Caco-2 (cell line): ENCODE data around the gene C5. TPM values are rescaled to one million over a fixed set of nuclear protein-coding genes. Genes with fewer than 3 reads are reported as not detected.
A peak's percentile ranks its signal among the peaks of the same experiment; 100 is the strongest.

Experiments
- BruUV-seq: library from RNA; stranded (reverse); fragments of 400-500 nt; replicated peaks from 2 replicates; lab custom pipeline; 2021; lab: Mats Ljungman, UMichigan
- CTCF ChIA-PET: fragments of 300-600 bp; sonication (Branson Sonifier 250); formaldehyde crosslinking; loops from one replicate; lab custom pipeline; 2022; ENCODE audit warnings: antibody characterized with exemption; lab: Charles Lee
- POLR2A ChIA-PET: fragments of 300-600 bp; sonication (Branson Sonifier 250); formaldehyde crosslinking; loops from one replicate; lab custom pipeline; 2022; ENCODE audit warnings: antibody characterized with exemption; lab: Charles Lee
- DNase-seq, 2 experiments: peaks; one replicate each; pipeline versions ENCODE4 v3.0.0 to v3.0.0-alpha.2; 2020 to 2022
- H3K27me3 ChIP-seq: replicated peaks from 2 replicates; pipeline ENCODE4 v1.6.0; 2011; ENCODE audit warnings: low read length; ENCODE audit not compliant: control insufficient read depth, insufficient read depth
- H3K36me3 ChIP-seq: 2 replicates; pipeline ENCODE4 v1.5.1; 2011; ENCODE audit warnings: low read length; ENCODE audit not compliant: control insufficient read depth, insufficient read depth
- H3K4me1 ChIP-seq: fragments of 250-450 bp; sonication (Bioruptor Pico); 2 replicates; pipeline ENCODE4 v1.5.1; 2020; ENCODE audit warnings: mild to moderate bottlenecking
- H3K4me3 ChIP-seq: 2 replicates; pipeline ENCODE4 v1.5.1; 2011; ENCODE audit warnings: low read depth, mild to moderate bottlenecking, control low read depth, low read length
- H3K9me3 ChIP-seq: fragments of 250-450 bp; sonication (Bioruptor Pico); 2 replicates; pipeline ENCODE4 v1.5.1; 2020; ENCODE audit warnings: mild to moderate bottlenecking, moderate library complexity
- H3K27ac Mint-ChIP-seq: one replicate; pipeline ENCODE4 v1.8.0; 2022; ENCODE audit warnings: mixed read lengths; ENCODE audit not compliant: unreplicated experiment
- H3K27me3 Mint-ChIP-seq: one replicate; pipeline ENCODE4 v1.8.0; 2022; ENCODE audit warnings: mixed read lengths; ENCODE audit not compliant: insufficient read depth, unreplicated experiment
- H3K36me3 Mint-ChIP-seq: one replicate; pipeline ENCODE4 v1.8.0; 2022; ENCODE audit warnings: mild to moderate bottlenecking, mixed read lengths; ENCODE audit not compliant: insufficient read depth, unreplicated experiment
- H3K4me1 Mint-ChIP-seq: one replicate; pipeline ENCODE4 v1.8.0; 2022; ENCODE audit warnings: low read depth, mixed read lengths; ENCODE audit not compliant: unreplicated experiment
- H3K4me3 Mint-ChIP-seq: one replicate; pipeline ENCODE4 v1.8.0; 2022; ENCODE audit warnings: mild to moderate bottlenecking, moderate library complexity, mixed read lengths; ENCODE audit not compliant: unreplicated experiment
- H3K9me3 Mint-ChIP-seq: one replicate; pipeline ENCODE4 v1.8.0; 2022; ENCODE audit warnings: mixed read lengths; ENCODE audit not compliant: unreplicated experiment
- CTCF ChIP-seq, 2 experiments: fragments of 200-600 bp in 1 of 2; IDR thresholded peaks; 1 replicate in 1 of 2; 2 replicates in 1 of 2; pipeline versions ENCODE4 v1.5.1 to v1.8.0; 2011 to 2022; ENCODE audit warnings: antibody characterized with exemption in 1 of 2, control low read depth in 1 of 2, inconsistent platforms in 1 of 2, low read depth in 1 of 2, low read length in 1 of 2, mild to moderate bottlenecking in 1 of 2, moderate library complexity in 1 of 2; ENCODE audit not compliant: insufficient read depth in 1 of 2, severe bottlenecking in 1 of 2, unreplicated experiment in 1 of 2
- intact Hi-C: fragments of 100-400 bp; cut with micrococcal nuclease; formaldehyde crosslinking; loops from one replicate; pipeline ENCODE4 v1.10.0; 2022; ENCODE audit not compliant: unreplicated experiment
- total RNA-seq: library from RNA; stranded (reverse); gene quantifications from 2 replicates; pipeline ENCODE4 v1.2.3, GENCODE V29; 2022

The C5 gene
- total RNA-seq, 1 experiment from 2014 or later: 14.9 TPM

- Histone ChIP-seq H3K36me3 (no peaks in the 10 kb centered on the region), H3K9me3 (no peaks in the 10 kb centered on the region), H3K4me1 (peaks cover 5% of the 10 kb centered on the region; the same call in 1 of the 2 replicates), H3K4me3 (no peak overlapping the region), H3K27me3 (peaks cover 2% of the 10 kb centered on the region; the same call in 1 of the 2 replicates)
- Mint-ChIP-seq H3K4me3 (no peak overlapping the region), H3K27ac (no peak overlapping the region), H3K27me3 (no peaks in the 10 kb centered on the region), H3K9me3 (no peaks in the 10 kb centered on the region), H3K4me1 (peaks cover 7% of the 10 kb centered on the region), H3K36me3 (no peaks in the 10 kb centered on the region)
- ChIA-PET POLR2A (no interaction called here), CTCF (no interaction called here)
- TF ChIP-seq CTCF (IDR thresholded peaks at IDR 0.05; ENCODE audit: insufficient read depth in 1 of 2, low read depth in 1 of 2, low read length in 1 of 2, severe bottlenecking in 1 of 2, unreplicated experiment in 1 of 2): no peak
- no peak for DNase-seq
- BruUV-seq: no TSS peak
- intact Hi-C loops: no loop called here
These were observed 117.8 kb downstream of the C5 start for GRCh38 chr9:120932086-120932823.

DNA sequence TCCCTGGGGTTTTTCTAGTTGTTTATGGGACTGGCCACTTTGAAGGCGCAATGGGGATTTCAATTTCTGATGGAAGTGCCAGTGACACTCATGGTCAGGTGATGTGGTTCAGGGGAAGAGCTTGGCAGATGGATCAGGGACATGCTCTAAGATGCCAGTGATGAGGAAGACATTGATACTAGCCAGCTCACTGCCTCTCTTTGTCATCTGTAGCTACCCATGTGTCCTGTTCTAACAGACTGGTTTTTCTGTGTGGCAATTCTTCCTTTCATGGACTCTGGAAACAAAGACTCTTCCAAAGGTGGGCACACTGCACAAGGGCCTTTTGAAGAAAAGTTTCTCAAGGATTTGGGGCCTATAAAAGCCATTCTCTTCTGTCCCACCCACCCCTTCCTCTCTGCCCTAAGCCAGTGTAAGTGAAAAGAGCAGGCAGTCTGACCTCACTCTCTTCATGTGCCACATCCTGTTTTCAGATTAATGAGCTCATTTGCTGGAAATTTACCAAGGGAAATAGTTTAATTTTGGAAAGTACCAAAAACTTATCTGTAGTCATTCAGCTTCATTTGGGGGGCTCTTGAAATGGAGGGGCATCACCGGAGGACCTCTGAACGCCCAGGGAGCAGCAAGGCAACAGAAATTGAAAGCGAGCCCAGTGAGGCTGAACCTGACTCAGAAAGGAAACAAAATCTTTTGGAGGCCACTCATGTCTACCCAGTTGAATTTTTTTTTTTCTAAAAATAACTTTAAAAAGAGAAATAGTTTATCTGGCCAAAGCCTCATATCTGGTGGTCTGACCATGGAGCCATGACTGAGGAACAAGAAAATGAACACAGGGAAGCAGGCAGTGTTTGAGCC, 118.6 kb downstream of the C5 start:
- H3K27me3 Mint-ChIP-seq: no peaks in the 10 kb centered on the region
- BruUV-seq: no TSS peak
- intact Hi-C loops: no loop called here
- no peak overlapping the region for H3K27ac Mint-ChIP-seq
- Histone ChIP-seq H3K36me3 (no peaks in the 10 kb centered on the region), H3K4me1 (peaks cover 5% of the 10 kb centered on the region; the same call in 1 of the 2 replicates), H3K4me3 (no peak overlapping the region), H3K9me3 (no peaks in the 10 kb centered on the region), H3K27me3 (peaks cover 2% of the 10 kb centered on the region; the same call in 1 of the 2 replicates)
- ChIA-PET CTCF (interaction anchor here (0.5 kb wide), 1 partner anchor 15 kb away, joined by 4 read pairs; no protein-coding TSS in a partner anchor), POLR2A (no interaction called here)
- H3K9me3 Mint-ChIP-seq: no peaks in the 10 kb centered on the region
- H3K36me3 Mint-ChIP-seq: no peaks in the 10 kb centered on the region
- no peak for DNase-seq
- TF ChIP-seq CTCF (IDR thresholded peaks at IDR 0.05; ENCODE audit: insufficient read depth in 1 of 2, low read depth in 1 of 2, low read length in 1 of 2, severe bottlenecking in 1 of 2, unreplicated experiment in 1 of 2): no peak
- no peak overlapping the region for H3K4me3 Mint-ChIP-seq
- H3K4me1 Mint-ChIP-seq: peaks cover 7% of the 10 kb centered on the region

DNA sequence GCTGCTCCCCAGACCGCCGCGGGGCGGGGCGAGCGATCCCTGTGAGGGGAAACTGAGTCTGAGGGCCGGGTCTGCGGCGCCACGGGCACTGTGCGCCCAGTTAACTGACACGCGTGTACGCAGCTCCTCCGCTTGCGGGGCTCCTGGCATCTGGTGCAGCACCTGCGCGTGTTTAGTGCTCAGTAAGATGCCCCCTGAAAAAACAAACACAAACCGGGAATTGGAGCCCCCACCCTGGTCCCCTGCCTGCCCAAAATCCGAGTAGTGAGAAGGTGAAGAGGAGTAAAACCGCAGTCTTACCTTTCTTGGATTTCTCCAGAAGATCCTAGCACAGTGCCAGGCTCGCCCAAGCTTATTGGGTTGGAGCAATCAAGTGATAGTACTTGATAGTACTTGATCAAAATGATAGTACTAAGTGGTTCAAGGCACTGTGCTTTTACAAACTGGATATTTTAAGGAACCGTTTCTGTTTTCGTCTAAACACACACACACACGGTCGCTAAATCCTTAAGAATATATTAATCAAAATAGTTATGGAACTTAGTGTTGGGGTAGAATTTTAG, 120.8 kb downstream of the C5 start:
- no peak for DNase-seq
- ChIA-PET CTCF (interaction anchor here (0.6 to 1.0 kb wide), 5 partner anchors 9 to 126 kb away, joined by 3 to 4 read pairs (median 3); no protein-coding TSS in a partner anchor), POLR2A (no interaction called here)
- H3K4me3 Mint-ChIP-seq: peak overlapping the region; percentile 72
- Histone ChIP-seq H3K4me3 (peak overlapping the region; percentile 64), H3K4me1 (peaks cover 5% of the 10 kb centered on the region; the same call in 1 of the 2 replicates), H3K36me3 (no peaks in the 10 kb centered on the region), H3K9me3 (no peaks in the 10 kb centered on the region), H3K27me3 (peaks cover 2% of the 10 kb centered on the region; the same call in 1 of the 2 replicates)
- no peak for TF ChIP-seq CTCF (IDR thresholded peaks at IDR 0.05; ENCODE audit: insufficient read depth in 1 of 2, low read depth in 1 of 2, low read length in 1 of 2, severe bottlenecking in 1 of 2, unreplicated experiment in 1 of 2)
- H3K9me3 Mint-ChIP-seq: no peaks in the 10 kb centered on the region
- no peaks in the 10 kb centered on the region for H3K36me3 Mint-ChIP-seq
- no peaks in the 10 kb centered on the region for H3K27me3 Mint-ChIP-seq
- no TSS peak for BruUV-seq
- H3K4me1 Mint-ChIP-seq: peaks cover 7% of the 10 kb centered on the region
- intact Hi-C loops: loop anchor here (2.0 kb wide), 2 partner anchors 87 to 173 kb away; partner anchors contain the start of gene PSMD5
- no peak overlapping the region for H3K27ac Mint-ChIP-seq
